SU-DHL-6 (cell line): ENCODE results near the gene PTPRE.

Experiments
- EZH2phosphoT487 ChIP-seq: fragments of 200-600 bp; sonication (generic), shearing (Covaris generic); conservative IDR thresholded peaks from 2 replicates; pipeline ENCODE4 v1.6.1; 2018; ENCODE audit warnings: mild to moderate bottlenecking, antibody characterized with exemption, low read length, moderate library complexity, mixed read lengths
- TF ChIP-seq, protein P1 (sequence below): fragments of 200-600 bp; sonication (generic); IDR thresholded peaks from one replicate; pipeline ENCODE4 v1.5.1; 2017; ENCODE audit warnings: antibody characterized with exemption, mild to moderate bottlenecking, low read length, moderate library complexity; ENCODE audit not compliant: insufficient read depth, poor library complexity, severe bottlenecking

DNA sequence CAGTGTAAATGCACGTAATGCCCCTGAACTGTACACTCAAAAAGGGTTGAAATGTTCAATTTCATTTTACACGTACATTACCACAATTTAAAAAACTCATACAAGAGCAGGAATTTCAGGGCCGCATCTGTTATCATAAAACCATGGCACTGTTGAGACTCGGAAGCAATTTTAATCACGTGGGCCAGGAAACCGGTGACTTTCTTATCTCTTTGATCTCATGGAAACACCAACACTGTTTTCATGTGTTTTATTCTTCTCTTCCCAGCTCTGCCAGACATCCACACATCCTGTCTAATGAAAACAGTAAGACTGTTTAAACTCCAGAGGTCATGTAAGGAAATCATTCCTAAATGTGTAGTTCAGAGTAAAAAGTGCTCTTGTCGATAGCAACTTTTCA is 35.9 kb downstream of the PTPRE start:
- TF ChIP-seq, protein P1, sequence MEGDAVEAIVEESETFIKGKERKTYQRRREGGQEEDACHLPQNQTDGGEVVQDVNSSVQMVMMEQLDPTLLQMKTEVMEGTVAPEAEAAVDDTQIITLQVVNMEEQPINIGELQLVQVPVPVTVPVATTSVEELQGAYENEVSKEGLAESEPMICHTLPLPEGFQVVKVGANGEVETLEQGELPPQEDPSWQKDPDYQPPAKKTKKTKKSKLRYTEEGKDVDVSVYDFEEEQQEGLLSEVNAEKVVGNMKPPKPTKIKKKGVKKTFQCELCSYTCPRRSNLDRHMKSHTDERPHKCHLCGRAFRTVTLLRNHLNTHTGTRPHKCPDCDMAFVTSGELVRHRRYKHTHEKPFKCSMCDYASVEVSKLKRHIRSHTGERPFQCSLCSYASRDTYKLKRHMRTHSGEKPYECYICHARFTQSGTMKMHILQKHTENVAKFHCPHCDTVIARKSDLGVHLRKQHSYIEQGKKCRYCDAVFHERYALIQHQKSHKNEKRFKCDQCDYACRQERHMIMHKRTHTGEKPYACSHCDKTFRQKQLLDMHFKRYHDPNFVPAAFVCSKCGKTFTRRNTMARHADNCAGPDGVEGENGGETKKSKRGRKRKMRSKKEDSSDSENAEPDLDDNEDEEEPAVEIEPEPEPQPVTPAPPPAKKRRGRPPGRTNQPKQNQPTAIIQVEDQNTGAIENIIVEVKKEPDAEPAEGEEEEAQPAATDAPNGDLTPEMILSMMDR, result no peak
- TF ChIP-seq EZH2phosphoT487, result no peak
